ENCODE data around the gene MROH9.

Gene MROH9

GRCh38 chr1:171112119-171112518 lies 176.8 kb downstream of the MROH9 start:
- TF ChIP-seq CTCF (IDR thresholded peaks at IDR 0.05; ENCODE audit: borderline replicate concordance, extremely low read depth, low read length, poor library complexity, severe bottlenecking) (no peak), EZH2 (IDR thresholded peaks at IDR 0.05; ENCODE audit: borderline replicate concordance, low read depth, low read length, severe bottlenecking) (no peak)
- H3K36me3 ChIP-seq (ENCODE audit: insufficient read depth, low read length): no peaks in the 10 kb centered on the region
- no peaks in the 10 kb centered on the region for H3K79me2 ChIP-seq (ENCODE audit: insufficient read depth, low read length)
- no peak overlapping the region for H3K9ac ChIP-seq (ENCODE audit: low read depth, low read length)
- H3K27ac ChIP-seq (ENCODE audit: low read length): no peak overlapping the region
- ATAC-seq (ENCODE audit: insufficient read depth, low read depth): no peak
- H3K4me2 ChIP-seq (ENCODE audit: insufficient read depth, low read length): no peak overlapping the region
- H2AFZ ChIP-seq (ENCODE audit: low read depth, low read length): no peak overlapping the region
- no peaks in the 10 kb centered on the region for H3K9me3 ChIP-seq (ENCODE audit: insufficient read depth, low read length, severe bottlenecking)
- no peak overlapping the region for H3K4me3 ChIP-seq (ENCODE audit: low read depth in 1 of 2, low read length in 2 of 2)
- H3K27me3 ChIP-seq (ENCODE audit: insufficient read depth, low read length, poor library complexity): peaks cover 6% of the 10 kb centered on the region
- H4K20me1 ChIP-seq (ENCODE audit: insufficient read depth, low read length): no peaks in the 10 kb centered on the region
- no peaks in the 10 kb centered on the region for H3K4me1 ChIP-seq (ENCODE audit: insufficient read depth, low read length)
- no peak for DNase-seq

GRCh38 chr1:171113382-171113781 lies 178.0 kb downstream of the MROH9 start:
- ATAC-seq (ENCODE audit: insufficient read depth, low read depth) (no peak), DNase-seq (no peak)
- H3K27me3 ChIP-seq (ENCODE audit: insufficient read depth, low read length, poor library complexity): peaks cover 6% of the 10 kb centered on the region
- no peaks in the 10 kb centered on the region for H4K20me1 ChIP-seq (ENCODE audit: insufficient read depth, low read length)
- H3K9ac ChIP-seq (ENCODE audit: low read depth, low read length): no peak overlapping the region
- no peaks in the 10 kb centered on the region for H3K4me1 ChIP-seq (ENCODE audit: insufficient read depth, low read length)
- no peaks in the 10 kb centered on the region for H3K36me3 ChIP-seq (ENCODE audit: insufficient read depth, low read length)
- no peaks in the 10 kb centered on the region for H3K9me3 ChIP-seq (ENCODE audit: insufficient read depth, low read length, severe bottlenecking)
- no peak overlapping the region for H3K27ac ChIP-seq (ENCODE audit: low read length)
- H3K4me3 ChIP-seq (ENCODE audit: low read depth in 1 of 2, low read length in 2 of 2): no peak overlapping the region
- H3K79me2 ChIP-seq (ENCODE audit: insufficient read depth, low read length): no peaks in the 10 kb centered on the region
- H3K4me2 ChIP-seq (ENCODE audit: insufficient read depth, low read length): no peak overlapping the region
- TF ChIP-seq EZH2 (IDR thresholded peaks at IDR 0.05; ENCODE audit: borderline replicate concordance, low read depth, low read length, severe bottlenecking) (no peak), CTCF (IDR thresholded peaks at IDR 0.05; ENCODE audit: borderline replicate concordance, extremely low read depth, low read length, poor library complexity, severe bottlenecking) (no peak)
- H2AFZ ChIP-seq (ENCODE audit: low read depth, low read length): no peak overlapping the region

Measured in DND-41 (cell line).